SW480 (cell line): ENCODE measurements around the gene NKG7.
"Not testable (repeated sequence)": the region's sequence is repeated elsewhere in the genome, so short reads cannot be mapped to it uniquely, and the experiment has no call there.

Experiments used
- DNase-seq: peaks from one replicate; pipeline ENCODE4 v3.0.0-alpha.2; 2016; ENCODE audit warnings: low spot score

NKG7 gene

GRCh38 chr19:51372649-51373504, at the start of gene NKG7:
NKG7 (minus strand) TSS chr19:51372654; CDS start chr19:51372535, 119 bp downstream.
- no peak for DNase-seq

- peak; percentile 79 for DNase-seq
Observed at GRCh38 chr19:51422053-51422448, 49.6 kb upstream of the NKG7 start.

- no peak for DNase-seq
Observed at GRCh38 chr19:51421229-51422052, 49.0 kb upstream of the NKG7 start.

- DNase-seq, result not testable (repeated sequence)
Observed at GRCh38 chr19:51420511-51420910, 48.1 kb upstream of the NKG7 start.

- DNase-seq, result no peak
Observed at GRCh38 chr19:51418707-51419106, 46.3 kb upstream of the NKG7 start.

GRCh38 chr19:51417810-51418157, 45.3 kb upstream of the NKG7 start:
- DNase-seq, result no peak

- DNase-seq, result no peak
Observed at GRCh38 chr19:51417107-51417809, 44.8 kb upstream of the NKG7 start, which contains the start of gene SIGLEC10. SIGLEC10 (minus strand) TSS chr19:51417642; CDS start chr19:51417581, 61 bp downstream.

- DNase-seq, result not testable (repeated sequence)
Observed at GRCh38 chr19:51416422-51416821, 44.0 kb upstream of the NKG7 start.

GRCh38 chr19:51415187-51415586, 42.7 kb upstream of the NKG7 start:
- DNase-seq, result no peak

GRCh38 chr19:51410950-51411748, 38.7 kb upstream of the NKG7 start:
- DNase-seq, result no peak

GRCh38 chr19:51407511-51408131, 35.2 kb upstream of the NKG7 start:
- peak; percentile 68 for DNase-seq

- no peak for DNase-seq
Observed at GRCh38 chr19:51402117-51402516, 29.7 kb upstream of the NKG7 start.

- not testable (repeated sequence) for DNase-seq
Observed at GRCh38 chr19:51399936-51400335, 27.5 kb upstream of the NKG7 start.

GRCh38 chr19:51399231-51399630, 26.8 kb upstream of the NKG7 start:
- no peak for DNase-seq

GRCh38 chr19:51398096-51398704, 25.7 kb upstream of the NKG7 start:
- peak; percentile 67 for DNase-seq

GRCh38 chr19:51397453-51397852, 25.0 kb upstream of the NKG7 start:
- DNase-seq, result not testable (repeated sequence)

- no peak for DNase-seq
Observed at GRCh38 chr19:51396175-51396574, 23.7 kb upstream of the NKG7 start.

GRCh38 chr19:51394050-51394836, 21.8 kb upstream of the NKG7 start:
- peak; percentile 100 for DNase-seq

- DNase-seq, result no peak
Observed at GRCh38 chr19:51392701-51393100, 20.2 kb upstream of the NKG7 start.
